ENCODE data around the gene LIN54.
A peak's percentile ranks its signal among the peaks of the same experiment; 100 is the strongest.

LIN54 gene

DNA sequence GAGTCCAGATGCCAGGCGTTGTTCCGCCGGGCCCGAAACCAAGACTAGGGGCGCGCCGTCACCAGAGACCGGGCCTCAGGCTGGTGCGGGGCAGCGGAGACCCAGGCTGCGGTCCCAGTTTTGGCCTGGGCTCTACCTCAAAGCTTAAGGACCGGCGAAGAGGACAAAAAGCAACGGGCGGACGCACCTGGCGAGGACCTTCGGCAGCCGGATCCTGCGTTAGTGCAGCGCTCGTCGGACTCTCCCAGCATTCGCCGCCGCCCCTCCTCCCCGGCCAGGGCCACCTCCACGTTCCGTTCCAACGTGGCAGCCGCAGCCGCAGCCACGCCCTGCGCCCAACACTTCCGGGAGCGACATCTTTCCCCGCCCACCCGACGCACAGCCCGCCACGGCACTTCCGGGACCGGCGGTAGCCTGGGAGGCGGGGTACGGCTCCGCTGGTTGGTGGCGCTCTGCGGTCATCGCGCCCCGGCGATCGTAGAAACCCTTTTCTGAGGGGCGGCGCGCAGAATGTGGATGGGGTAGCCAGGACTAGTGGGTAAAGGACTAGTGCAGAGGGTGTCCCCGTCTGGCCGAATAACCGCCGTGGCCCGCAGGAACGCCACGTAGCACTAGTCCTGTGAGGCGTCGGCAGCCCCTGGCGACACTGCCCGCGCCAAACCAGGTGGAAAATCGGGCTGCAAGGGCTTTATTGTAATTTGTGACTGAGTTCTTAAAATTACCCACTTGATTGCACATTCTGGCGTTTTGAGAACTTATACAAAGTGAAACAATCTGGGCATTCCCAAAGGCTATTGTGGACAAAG is 119.5 kb downstream of the LIN54 start, which contains the start of gene SEC31A:
Gene SEC31A (minus strand): TSS at position 253 of the 806 bp plus-strand sequence. CDS start 9,217 bp downstream, outside the sequence.
- DNase-seq = peak; percentile 99

DNA sequence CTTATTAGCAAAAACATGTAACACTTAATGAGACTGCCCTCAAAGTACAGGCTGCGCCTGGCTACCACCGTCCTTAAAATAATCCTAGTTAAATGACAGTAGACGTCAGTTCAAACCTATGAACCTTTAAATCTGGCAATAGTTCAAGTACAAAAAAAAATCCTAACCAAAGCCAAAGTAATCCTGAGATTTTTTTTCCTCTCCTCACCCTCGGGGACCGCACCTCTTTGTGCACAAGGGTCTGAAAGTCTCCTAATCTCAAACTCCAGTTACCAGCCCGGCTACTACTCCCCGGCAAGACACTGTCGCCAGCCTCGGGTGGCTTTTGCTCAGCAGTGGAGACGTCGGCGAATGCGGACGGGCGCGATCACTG is 120.1 kb downstream of the LIN54 start:
- DNase-seq = no peak

- DNase-seq = no peak
Measured at GRCh38 chr4:82889287-82889686, 121.3 kb downstream of the LIN54 start.

DNA sequence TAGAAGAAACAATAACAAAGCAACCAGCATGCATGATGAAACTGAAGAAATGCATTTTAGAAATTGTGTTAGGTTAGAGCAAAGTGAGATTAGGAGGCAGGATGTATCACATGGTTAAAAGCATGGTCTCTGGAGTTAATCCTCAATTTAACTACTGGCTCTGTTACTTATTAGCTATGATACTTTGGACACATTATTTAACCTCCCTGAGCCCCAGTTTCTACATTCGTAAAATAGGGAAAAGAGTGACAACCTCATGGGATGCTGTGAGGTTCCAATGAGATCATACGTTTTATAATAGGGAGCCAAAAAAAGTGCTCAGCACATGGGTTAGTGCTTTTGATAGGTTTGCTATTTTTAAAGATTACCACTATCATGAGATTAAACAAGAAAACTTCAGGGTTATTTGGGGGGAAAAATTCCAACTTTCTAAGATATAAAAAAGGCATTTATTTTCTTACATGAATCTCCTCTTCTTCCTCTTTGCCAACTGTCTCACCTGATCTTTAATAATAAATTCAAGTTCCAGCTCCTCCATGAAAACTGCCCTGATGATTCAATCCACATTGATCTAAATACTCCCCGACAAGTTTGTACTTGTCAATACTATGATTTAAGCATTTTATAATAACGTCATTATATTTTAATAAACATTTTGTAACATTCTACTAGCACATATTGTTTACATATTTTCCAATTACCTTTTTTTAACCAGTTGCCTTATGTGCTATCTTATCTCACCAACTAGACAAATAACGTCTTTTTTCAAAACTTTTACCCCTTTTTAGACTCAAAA is 124.3 kb downstream of the LIN54 start:
- DNase-seq = no peak

DNA sequence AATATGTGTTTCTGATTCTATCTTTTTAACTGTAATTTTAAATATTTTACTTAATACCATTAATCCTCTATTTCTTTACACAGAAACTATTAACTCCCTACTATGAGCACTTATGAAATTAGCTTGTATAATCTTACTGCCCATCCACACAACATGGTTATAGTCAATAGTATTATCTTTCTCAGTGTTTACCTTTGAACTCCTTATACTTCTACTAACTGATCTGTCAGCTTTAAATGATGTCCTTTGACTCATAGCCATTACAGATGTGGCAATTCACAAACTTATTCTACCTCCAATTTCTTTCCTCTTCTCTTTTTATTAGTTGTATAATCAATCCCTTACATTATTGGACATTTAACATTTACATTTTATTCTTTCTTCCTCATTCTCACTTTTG is 125.2 kb downstream of the LIN54 start:
- no peak for DNase-seq

All from right forelimb (tissue), 1 donor.